NCI-H1436 treated with DMSO at 0.1 percent for 48 hours (cell line): Measurements from ENCODE around the gene PSG1.
"Not testable (repeated sequence)": the region's sequence is repeated elsewhere in the genome, so short reads cannot be mapped to it uniquely, and the experiment has no call there.

Source experiments
- DNase-seq: peaks from one replicate; lab custom pipeline; 2025; lab: John Stamatoyannopoulos, UW

Gene PSG1

GRCh38 chr19:42819960-42820650, 59.4 kb downstream of the PSG1 start:
- not testable (repeated sequence) for DNase-seq

DNA sequence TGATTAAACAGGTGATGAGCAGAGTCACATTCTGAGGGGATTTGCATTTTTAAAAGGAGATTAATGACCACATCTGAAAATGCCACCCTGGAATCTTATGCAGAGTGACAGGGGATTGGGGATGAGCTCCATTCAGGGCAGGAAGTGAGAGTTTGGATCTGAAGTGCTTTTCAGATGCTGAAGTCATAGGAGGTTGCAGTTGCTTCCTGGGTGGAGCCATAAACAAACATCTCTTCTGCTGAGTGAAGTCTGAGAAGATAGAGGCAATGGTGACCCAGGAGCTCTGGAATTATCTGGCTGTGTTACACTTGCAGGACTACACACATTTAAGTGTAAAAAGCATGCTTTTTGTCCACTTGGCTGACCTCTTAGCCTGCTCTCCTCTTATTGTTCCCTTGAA, 62.6 kb downstream of the PSG1 start:
- no peak for DNase-seq
